Prostate gland (tissue), 2 donors: ENCODE measurements around the gene VOPP1. TPM values are rescaled to one million over a fixed set of nuclear protein-coding genes. Genes with fewer than 3 reads are reported as not detected.

ENCODE experiments used
- DNase-seq: peaks from one replicate; pipeline ENCODE4 v3.0.0-alpha.2; 2019; ENCODE audit warnings: low spot score
- H3K27ac ChIP-seq, 2 donors: fragments of 200-600 bp; sonication (generic); 2 replicates each; pipeline ENCODE4 v1.5.1; 2017 to 2019
- H3K27me3 ChIP-seq: fragments of 200-600 bp; sonication (generic); replicated peaks from 2 replicates; pipeline ENCODE4 v1.5.1; 2019; ENCODE audit not compliant: insufficient read depth
- H3K36me3 ChIP-seq, 2 donors: fragments of 200-600 bp; sonication (generic); 1 replicate in 1 of 2; 2 replicates in 1 of 2; pipeline versions ENCODE4 v1.5.1 to v1.8.1; 2017 to 2019
- H3K4me1 ChIP-seq: fragments of 200-600 bp; sonication (generic); replicated peaks from 2 replicates; pipeline ENCODE4 v1.5.1; 2019
- H3K4me3 ChIP-seq, 2 donors: fragments of 200-600 bp; sonication (generic); 2 replicates each; pipeline ENCODE4 v1.5.1; 2017 to 2019
- H3K9me3 ChIP-seq: fragments of 200-600 bp; sonication (generic); 2 replicates; pipeline ENCODE4 v1.5.1; 2017
- POLR2A ChIP-seq: fragments of 450-650 bp; IDR thresholded peaks from one replicate; pipeline ENCODE4 v1.6.1; 2016; ENCODE audit warnings: antibody characterized with exemption, mild to moderate bottlenecking
- POLR2AphosphoS5 ChIP-seq: sonication (generic); formaldehyde crosslinking; IDR thresholded peaks from one replicate; pipeline ENCODE4 v1.6.1; 2017; ENCODE audit warnings: antibody characterized with exemption
- WGBS: methylation state at CpG from one replicate; pipeline ENCODE4 v1.1.5; 2018; 5-methylcytosine and 5-hydroxymethylcytosine counted together
- intact Hi-C: fragments of 100-400 bp; cut with DNase I; formaldehyde crosslinking; loops from one replicate; pipeline ENCODE4 v1.14.2; 2022
- total RNA-seq, 2 donors: library from RNA; depleted of rRNA; stranded (reverse); fragments of >200 nt; gene quantifications; one replicate each; pipeline ENCODE4 v1.1.0, GENCODE V29; 2016
- TF ChIP-seq, protein P1 (sequence below), 4 experiments: fragments of 200-600 bp in 2 of 4; fragments of 450-650 bp in 2 of 4; sonication (generic) in 2 of 4; IDR thresholded peaks; 1 replicate in 3 of 4; 2 replicates in 1 of 4; pipeline ENCODE4 v1.5.1; 2016 to 2019; ENCODE audit warnings: antibody characterized with exemption in 4 of 4, mild to moderate bottlenecking in 2 of 4, moderate library complexity in 2 of 4

The VOPP1 gene
- total RNA-seq, 2 donors from 2014 or later: 29.4 to 46.6 TPM

DNA sequence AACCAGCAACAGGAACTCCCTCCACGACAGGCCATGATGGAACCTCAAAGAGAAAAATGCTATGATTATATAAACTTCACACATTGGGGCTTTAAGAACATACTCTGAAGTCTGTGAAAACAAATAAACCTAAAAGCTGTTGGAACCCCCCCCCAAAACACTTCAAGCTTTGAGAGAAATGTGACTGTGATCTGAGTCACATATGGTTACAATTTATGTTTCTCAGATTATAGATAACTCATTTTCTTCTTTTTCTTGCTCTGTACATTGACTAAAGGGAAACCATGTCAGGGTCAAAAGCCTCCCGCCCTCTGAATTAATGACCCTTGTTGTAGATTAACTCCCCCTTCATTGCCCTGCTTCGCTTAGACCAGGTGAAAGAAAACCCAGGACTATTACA, 15.8 kb downstream of the VOPP1 start:
- Histone ChIP-seq H3K27ac (no peak overlapping the region), H3K4me3 (no peak overlapping the region), H3K36me3 (no peaks in the 10 kb centered on the region), H3K4me1 (peaks cover 3% of the 10 kb centered on the region), H3K9me3 (no peaks in the 10 kb centered on the region), H3K27me3 (no peaks in the 10 kb centered on the region)
- no peak for DNase-seq
- intact Hi-C loops: no loop called here
- 76% methylated on average over 3 of the region's 3 CpGs for WGBS
- TF ChIP-seq, protein P1, sequence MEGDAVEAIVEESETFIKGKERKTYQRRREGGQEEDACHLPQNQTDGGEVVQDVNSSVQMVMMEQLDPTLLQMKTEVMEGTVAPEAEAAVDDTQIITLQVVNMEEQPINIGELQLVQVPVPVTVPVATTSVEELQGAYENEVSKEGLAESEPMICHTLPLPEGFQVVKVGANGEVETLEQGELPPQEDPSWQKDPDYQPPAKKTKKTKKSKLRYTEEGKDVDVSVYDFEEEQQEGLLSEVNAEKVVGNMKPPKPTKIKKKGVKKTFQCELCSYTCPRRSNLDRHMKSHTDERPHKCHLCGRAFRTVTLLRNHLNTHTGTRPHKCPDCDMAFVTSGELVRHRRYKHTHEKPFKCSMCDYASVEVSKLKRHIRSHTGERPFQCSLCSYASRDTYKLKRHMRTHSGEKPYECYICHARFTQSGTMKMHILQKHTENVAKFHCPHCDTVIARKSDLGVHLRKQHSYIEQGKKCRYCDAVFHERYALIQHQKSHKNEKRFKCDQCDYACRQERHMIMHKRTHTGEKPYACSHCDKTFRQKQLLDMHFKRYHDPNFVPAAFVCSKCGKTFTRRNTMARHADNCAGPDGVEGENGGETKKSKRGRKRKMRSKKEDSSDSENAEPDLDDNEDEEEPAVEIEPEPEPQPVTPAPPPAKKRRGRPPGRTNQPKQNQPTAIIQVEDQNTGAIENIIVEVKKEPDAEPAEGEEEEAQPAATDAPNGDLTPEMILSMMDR (IDR thresholded peaks at IDR 0.05): no peak
- TF ChIP-seq POLR2AphosphoS5 (no peak), POLR2A (no peak)

DNA sequence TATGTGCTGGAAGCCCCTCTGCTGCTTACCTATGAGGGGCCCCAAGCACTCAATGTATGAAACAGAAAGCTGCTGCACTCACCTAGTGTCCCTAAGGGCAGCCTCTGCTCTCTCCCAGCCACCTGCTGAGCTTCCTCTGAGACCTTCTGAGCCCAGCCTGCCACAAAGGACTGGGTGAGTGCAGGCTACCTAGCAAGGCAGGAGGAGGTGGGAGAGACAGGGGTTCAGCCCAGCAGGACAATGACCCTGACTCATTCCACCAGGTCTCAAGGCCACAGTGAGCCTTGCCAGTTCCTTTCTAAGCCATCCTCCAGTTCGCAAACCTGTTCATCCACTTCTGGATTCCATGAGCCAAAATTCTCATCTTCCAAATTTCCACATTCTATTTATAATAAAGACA, 16.3 kb downstream of the VOPP1 start:
- Histone ChIP-seq H3K9me3 (no peaks in the 10 kb centered on the region), H3K27me3 (no peaks in the 10 kb centered on the region), H3K27ac (no peak overlapping the region), H3K4me1 (peaks cover 3% of the 10 kb centered on the region), H3K36me3 (no peaks in the 10 kb centered on the region), H3K4me3 (no peak overlapping the region)
- 43% methylated on average over 1 of the region's 1 CpG for WGBS
- TF ChIP-seq, protein P1 (IDR thresholded peaks at IDR 0.05): no peak
- no peak for TF ChIP-seq POLR2AphosphoS5
- no peak for TF ChIP-seq POLR2A
- intact Hi-C loops: no loop called here
- DNase-seq: no peak

DNA sequence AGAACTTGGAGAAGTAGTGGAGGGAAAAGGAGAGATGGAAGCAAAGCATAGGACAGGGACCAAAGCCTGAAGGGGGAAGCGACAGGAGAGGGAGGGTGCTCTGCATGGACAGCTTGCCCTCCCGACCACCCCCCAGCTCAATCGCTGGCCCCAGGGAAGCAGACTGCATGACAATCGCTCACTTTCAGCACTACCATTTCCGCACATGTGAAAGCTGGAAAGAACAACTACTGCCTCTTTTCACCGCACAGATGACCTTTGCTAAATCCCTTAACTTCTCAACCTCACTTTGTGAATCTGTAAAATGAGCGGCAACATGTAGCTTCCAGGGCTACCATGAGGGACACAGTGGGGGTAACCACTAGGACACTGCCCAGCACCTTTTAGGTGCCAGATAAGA, 17.1 kb downstream of the VOPP1 start:
- DNase-seq: no peak
- Histone ChIP-seq H3K27ac (no peak overlapping the region), H3K4me1 (peaks cover 3% of the 10 kb centered on the region), H3K27me3 (no peaks in the 10 kb centered on the region), H3K9me3 (no peaks in the 10 kb centered on the region), H3K36me3 (no peaks in the 10 kb centered on the region), H3K4me3 (no peak overlapping the region)
- TF ChIP-seq POLR2AphosphoS5: no peak
- TF ChIP-seq, protein P1 (IDR thresholded peaks at IDR 0.05): no peak
- no peak for TF ChIP-seq POLR2A
- intact Hi-C loops: no loop called here
- 88% methylated on average over 7 of the region's 7 CpGs for WGBS

DNA sequence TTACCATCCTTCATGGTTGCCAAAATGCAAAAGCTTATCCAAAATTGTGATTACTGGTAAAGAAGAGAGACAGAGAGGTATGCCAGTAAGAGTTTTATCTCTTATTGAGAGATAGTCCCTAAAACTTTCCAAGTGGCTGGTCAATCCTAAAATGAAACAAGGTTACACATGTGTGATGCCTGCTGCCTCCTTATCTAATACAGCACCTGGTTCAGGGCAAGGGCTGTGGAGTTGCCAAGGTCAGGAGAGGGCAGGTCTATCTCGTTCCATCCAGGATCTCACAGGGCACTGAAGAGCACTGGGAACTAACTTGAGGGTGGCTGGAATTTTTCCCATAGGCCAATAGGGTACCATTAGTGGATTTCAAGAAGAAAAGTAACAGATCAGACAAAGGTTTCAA, 18.3 kb downstream of the VOPP1 start:
- TF ChIP-seq POLR2A: no peak
- no peak for TF ChIP-seq POLR2AphosphoS5
- TF ChIP-seq, protein P1 (IDR thresholded peaks at IDR 0.05): no peak
- H3K27me3 ChIP-seq: no peaks in the 10 kb centered on the region
- WGBS: 82% methylated on average over 1 of the region's 1 CpG
- no peaks in the 10 kb centered on the region for H3K9me3 ChIP-seq
- H3K4me1 ChIP-seq: peaks cover 3% of the 10 kb centered on the region
- H3K4me3 ChIP-seq: no peak overlapping the region
- H3K36me3 ChIP-seq: no peaks in the 10 kb centered on the region
- no peak for DNase-seq
- intact Hi-C loops: no loop called here
- no peak overlapping the region for H3K27ac ChIP-seq

DNA sequence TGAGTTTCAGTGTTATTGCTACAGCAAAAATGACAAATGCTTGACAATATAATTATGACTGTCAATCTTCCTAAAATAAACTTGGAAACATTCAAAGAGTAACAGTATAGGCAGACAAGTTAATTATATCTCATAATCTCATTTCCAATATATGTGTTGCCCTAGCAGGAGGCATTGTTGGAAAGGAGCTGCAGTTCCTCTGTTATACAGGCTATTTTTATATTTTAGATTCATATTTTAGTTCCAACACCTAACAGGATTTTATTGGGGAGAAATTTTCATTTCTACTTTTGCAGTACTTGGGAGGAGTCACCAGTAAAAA, 19.3 kb downstream of the VOPP1 start:
- Histone ChIP-seq H3K27me3 (no peaks in the 10 kb centered on the region), H3K4me1 (peaks cover 3% of the 10 kb centered on the region), H3K36me3 (no peaks in the 10 kb centered on the region), H3K9me3 (no peaks in the 10 kb centered on the region), H3K27ac (peak overlapping the region in 1 of 2 donors; percentile 31), H3K4me3 (no peak overlapping the region)
- no peak for DNase-seq
- intact Hi-C loops: no loop called here
- TF ChIP-seq, protein P1 (IDR thresholded peaks at IDR 0.05): no peak
- TF ChIP-seq POLR2A: no peak
- no peak for TF ChIP-seq POLR2AphosphoS5
